ENCODE results near the gene NRG3.

DNA sequence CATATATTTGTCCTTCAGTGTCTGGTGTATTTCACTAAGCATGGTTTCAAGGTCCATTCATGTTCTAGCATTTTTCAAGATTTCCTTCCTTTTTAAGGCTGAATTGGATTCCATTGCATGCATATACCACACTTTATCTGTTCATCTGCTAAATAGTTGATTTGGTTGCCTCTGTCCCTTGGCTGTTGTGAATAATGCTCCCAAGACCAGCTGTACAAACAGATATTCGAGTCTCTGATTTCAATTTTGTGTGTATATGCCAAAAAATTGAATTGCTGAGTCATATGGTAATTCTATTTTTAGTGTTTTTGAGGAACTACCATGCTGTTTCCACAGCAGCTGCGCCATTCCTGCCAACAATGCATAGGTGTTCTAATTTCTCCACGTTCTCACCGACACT, 216.4 kb downstream of the NRG3 start:
- TF ChIP-seq, protein P1, sequence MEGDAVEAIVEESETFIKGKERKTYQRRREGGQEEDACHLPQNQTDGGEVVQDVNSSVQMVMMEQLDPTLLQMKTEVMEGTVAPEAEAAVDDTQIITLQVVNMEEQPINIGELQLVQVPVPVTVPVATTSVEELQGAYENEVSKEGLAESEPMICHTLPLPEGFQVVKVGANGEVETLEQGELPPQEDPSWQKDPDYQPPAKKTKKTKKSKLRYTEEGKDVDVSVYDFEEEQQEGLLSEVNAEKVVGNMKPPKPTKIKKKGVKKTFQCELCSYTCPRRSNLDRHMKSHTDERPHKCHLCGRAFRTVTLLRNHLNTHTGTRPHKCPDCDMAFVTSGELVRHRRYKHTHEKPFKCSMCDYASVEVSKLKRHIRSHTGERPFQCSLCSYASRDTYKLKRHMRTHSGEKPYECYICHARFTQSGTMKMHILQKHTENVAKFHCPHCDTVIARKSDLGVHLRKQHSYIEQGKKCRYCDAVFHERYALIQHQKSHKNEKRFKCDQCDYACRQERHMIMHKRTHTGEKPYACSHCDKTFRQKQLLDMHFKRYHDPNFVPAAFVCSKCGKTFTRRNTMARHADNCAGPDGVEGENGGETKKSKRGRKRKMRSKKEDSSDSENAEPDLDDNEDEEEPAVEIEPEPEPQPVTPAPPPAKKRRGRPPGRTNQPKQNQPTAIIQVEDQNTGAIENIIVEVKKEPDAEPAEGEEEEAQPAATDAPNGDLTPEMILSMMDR (IDR thresholded peaks at IDR 0.05) = no peak
- TF ChIP-seq POLR2A (IDR thresholded peaks at IDR 0.05) (no peak), POLR2AphosphoS5 (IDR thresholded peaks at IDR 0.05) (no peak)

Data from gastroesophageal sphincter (tissue), 3 donors.